GM12878 (cell line): ENCODE measurements around the gene SOHLH2. TPM values are rescaled to one million over a fixed set of nuclear protein-coding genes. Genes with fewer than 3 reads are reported as not detected.

Source experiments
- ATAC-seq: fragments of 200-7000 bp; cut with Tn5 transposase; 3 replicates; pipeline ENCODE4 v1.9.1; 2020; ENCODE audit warnings: mild to moderate bottlenecking, moderate library complexity
- BruUV-seq: library from RNA; stranded (reverse); fragments of 400-500 nt; replicated peaks from 2 replicates; lab custom pipeline; 2021; lab: Mats Ljungman, UMichigan
- CTCF ChIA-PET: fragments of 300-600 bp; sonication (Branson Sonifier 250); formaldehyde crosslinking; extraction: SDS; loops from one replicate; lab custom pipeline; 2021; ENCODE audit warnings: inconsistent platforms; lab: Yijun Ruan, JAX
- POLR2A ChIA-PET: fragments of 350-600 bp; formaldehyde crosslinking; extraction: SDS; loops from one replicate; lab custom pipeline; 2021; ENCODE audit warnings: inconsistent platforms; lab: Charles Lee
- RAD21 ChIA-PET: fragments of 300-600 bp; sonication (Branson Sonifier 250); formaldehyde crosslinking; loops from one replicate; lab custom pipeline; 2023; ENCODE audit warnings: antibody characterized with exemption; ENCODE audit not compliant: unreplicated experiment; lab: Charles Lee
- SMC1A ChIA-PET: fragments of 300-600 bp; sonication (Branson Sonifier 250); formaldehyde crosslinking; loops from one replicate; lab custom pipeline; 2023; ENCODE audit not compliant: unreplicated experiment, uncharacterized antibody; lab: Charles Lee
- DNase-seq: peaks from one replicate; pipeline ENCODE4 v3.0.0-alpha.2; 2011; ENCODE audit warnings: low read depth, low spot score
- FAIRE-seq: peaks from 3 replicates; lab custom pipeline; 2011; peaks lifted over from hg19 to GRCh38; lab: Jason Lieb, UNC
- H2AFZ ChIP-seq: 2 replicates; pipeline ENCODE4 v1.6.0; 2011; ENCODE audit warnings: low read depth, low read length, control low read depth; ENCODE audit not compliant: control insufficient read depth
- H3K27ac ChIP-seq: 2 replicates; pipeline ENCODE4 v1.5.1; 2011; ENCODE audit warnings: control low read depth; ENCODE audit not compliant: control insufficient read depth, insufficient read depth
- H3K27me3 ChIP-seq, 2 experiments: replicated peaks in 1 of 2; 2 replicates each; pipeline versions ENCODE4 v1.6.0 to v1.6.1; 2011; ENCODE audit warnings: low read length in 1 of 2; ENCODE audit not compliant: control insufficient read depth in 2 of 2, insufficient read depth in 2 of 2
- H3K36me3 ChIP-seq, 2 experiments: 2 replicates each; pipeline ENCODE4 v1.5.1; 2011; ENCODE audit warnings: low read length in 1 of 2; ENCODE audit not compliant: control insufficient read depth in 2 of 2, insufficient read depth in 2 of 2
- H3K4me1 ChIP-seq: 2 replicates; pipeline ENCODE4 v1.6.1; 2011; ENCODE audit warnings: mild to moderate bottlenecking, low read length, moderate library complexity, mixed read lengths; ENCODE audit not compliant: control insufficient read depth, insufficient read depth
- H3K4me2 ChIP-seq: 2 replicates; pipeline ENCODE4 v1.6.0; 2011; ENCODE audit warnings: control low read depth; ENCODE audit not compliant: control insufficient read depth, insufficient read depth
- H3K4me3 ChIP-seq: fragments of 200-600 bp; sonication (generic); 2 replicates; pipeline ENCODE4 v1.5.1; 2016
- H3K79me2 ChIP-seq: 2 replicates; pipeline ENCODE4 v1.6.0; 2011; ENCODE audit warnings: low read length; ENCODE audit not compliant: control insufficient read depth, insufficient read depth
- H3K9ac ChIP-seq: 2 replicates; pipeline ENCODE4 v1.8.0; 2011; ENCODE audit warnings: low read length, control low read depth, mixed read lengths; ENCODE audit not compliant: control insufficient read depth, insufficient read depth
- H3K9me3 ChIP-seq: replicated peaks from 3 replicates; pipeline ENCODE4 v1.5.1; 2011; ENCODE audit warnings: mild to moderate bottlenecking, low read length; ENCODE audit not compliant: control insufficient read depth, insufficient read depth
- H4K20me1 ChIP-seq: 2 replicates; pipeline ENCODE4 v1.6.0; 2011; ENCODE audit not compliant: control insufficient read depth, insufficient read depth
- CBFB ChIP-seq: IDR thresholded peaks from 2 replicates; pipeline ENCODE4 v1.6.1; 2016; ENCODE audit warnings: antibody characterized with exemption, low read depth
- CREM ChIP-seq: IDR thresholded peaks from 2 replicates; pipeline ENCODE4 v1.6.1; 2014; ENCODE audit warnings: antibody characterized with exemption, low read depth
- EP300 ChIP-seq, 2 experiments: fragments of 150-350 bp in 1 of 2; IDR thresholded peaks; 2 replicates each; pipeline ENCODE4 v1.6.1; 2011 to 2012; ENCODE audit warnings: low read depth in 2 of 2, low read length in 2 of 2, borderline replicate concordance in 1 of 2, improper control_type of control experiment in 1 of 2, inconsistent platforms in 1 of 2; ENCODE audit not compliant: control insufficient read depth in 1 of 2
- JUNB ChIP-seq: IDR thresholded peaks from 2 replicates; pipeline ENCODE4 v1.6.1; 2016; ENCODE audit warnings: antibody characterized with exemption, mild to moderate bottlenecking
- MEF2A ChIP-seq: IDR thresholded peaks from 2 replicates; pipeline ENCODE4 v1.6.1; 2011; ENCODE audit warnings: low read depth, mild to moderate bottlenecking, low read length, moderate library complexity; ENCODE audit not compliant: insufficient read depth
- MYB ChIP-seq: fragments of 150-350 bp; IDR thresholded peaks from 2 replicates; pipeline ENCODE4 v1.6.1; 2014; ENCODE audit warnings: mild to moderate bottlenecking, low read depth, low read length, borderline replicate concordance
- NFYB ChIP-seq: IDR thresholded peaks from 2 replicates; pipeline ENCODE4 v1.6.1; 2011; ENCODE audit warnings: low read depth, mild to moderate bottlenecking, low read length, improper control_type of control experiment, moderate library complexity; ENCODE audit not compliant: insufficient read depth
- STAT3 ChIP-seq: IDR thresholded peaks from 2 replicates; pipeline ENCODE4 v1.6.1; 2011; ENCODE audit warnings: low read depth, low read length, improper control_type of control experiment
- SUZ12 ChIP-seq: fragments of 200-600 bp; sonication (generic); IDR thresholded peaks from one replicate; pipeline ENCODE4 v1.6.1; 2018; ENCODE audit warnings: antibody characterized with exemption, mild to moderate bottlenecking; ENCODE audit not compliant: unreplicated experiment
- ZZZ3 ChIP-seq: IDR thresholded peaks from 2 replicates; pipeline ENCODE4 v1.6.1; 2011; ENCODE audit warnings: low read depth; ENCODE audit not compliant: control insufficient read depth, insufficient read length
- WGBS: methylation state at CpG from one replicate; pipeline ENCODE4 v1.1.6; 2016; ENCODE audit warnings: low lambda C conversion rate; ENCODE audit not compliant: insufficient replicate concordance, insufficient coverage; ENCODE audit errors: missing lambda C conversion rate; 5-methylcytosine and 5-hydroxymethylcytosine counted together
- in situ Hi-C: fragments of 300-500 bp; cut with MboI; formaldehyde crosslinking; loops from 9 replicates; pipeline ENCODE4 v1.14.3; 2018; ENCODE audit warnings: mixed read lengths
- intact Hi-C: fragments of 100-400 bp; cut with micrococcal nuclease; formaldehyde crosslinking; loops from one replicate; pipeline ENCODE4 v1.14.2; 2022; ENCODE audit not compliant: unreplicated experiment
- polyA plus RNA-seq, 11 experiments: library from polyadenylated mRNA; depleted of rRNA in 4 of 11; unstranded in 6 of 11; stranded (reverse) in 5 of 11; fragments of >200 nt; fragmentation: Nextera tagmentation in 4 of 11; fragmentation: Illumina TruSeq in 1 of 11; extraction: Ambion mirVana in 4 of 11; extraction: Trizol in 1 of 11; gene quantifications; 1 replicate in 1 of 11; 2 replicates in 10 of 11; pipeline versions ENCODE4 v1.2.1 to v1.2.3, GENCODE V29; 2011 to 2016; ENCODE audit warnings: inconsistent platforms in 2 of 11, missing spikeins in 2 of 11, low read depth in 1 of 11
- total RNA-seq, 4 experiments: library from RNA; depleted of rRNA in 3 of 4; stranded (reverse); fragments of >200 nt in 3 of 4; fragmentation: Illumina TruSeq in 1 of 4; extraction: Trizol in 1 of 4; gene quantifications; 2 replicates each; pipeline versions ENCODE4 v1.2.1 to v1.2.3, GENCODE V29; 2013 to 2021
- TF ChIP-seq, protein P1 (sequence below): fragments of 150-350 bp; IDR thresholded peaks from 2 replicates; pipeline ENCODE4 v1.6.1; 2014; ENCODE audit warnings: mild to moderate bottlenecking, low read depth, low read length
- TF ChIP-seq, protein P2 (sequence below): fragments of 450-650 bp; IDR thresholded peaks from 2 replicates; pipeline ENCODE4 v1.6.1; 2014; ENCODE audit warnings: mild to moderate bottlenecking
- TF ChIP-seq, protein P3 (sequence below): IDR thresholded peaks from 2 replicates; pipeline ENCODE4 v1.6.1; 2011; ENCODE audit warnings: low read depth, low read length, improper control_type of control experiment, borderline replicate concordance
- TF ChIP-seq, protein P4 (sequence below): fragments of 150-350 bp; IDR thresholded peaks from 2 replicates; pipeline ENCODE4 v1.6.1; 2016; ENCODE audit warnings: low read depth, low read length
- TF ChIP-seq, protein P5 (sequence below): fragments of 450-650 bp; IDR thresholded peaks from 2 replicates; pipeline ENCODE4 v1.6.1; 2018; ENCODE audit warnings: borderline replicate concordance, mild to moderate bottlenecking; ENCODE audit not compliant: partially characterized antibody

The SOHLH2 gene
- total and polyA plus RNA-seq, 10 of the 15 experiments (the other 5 are each of a cell fraction or from before 2014, with no cell fraction given) = 2.4 TPM; not detected in 9

DNA sequence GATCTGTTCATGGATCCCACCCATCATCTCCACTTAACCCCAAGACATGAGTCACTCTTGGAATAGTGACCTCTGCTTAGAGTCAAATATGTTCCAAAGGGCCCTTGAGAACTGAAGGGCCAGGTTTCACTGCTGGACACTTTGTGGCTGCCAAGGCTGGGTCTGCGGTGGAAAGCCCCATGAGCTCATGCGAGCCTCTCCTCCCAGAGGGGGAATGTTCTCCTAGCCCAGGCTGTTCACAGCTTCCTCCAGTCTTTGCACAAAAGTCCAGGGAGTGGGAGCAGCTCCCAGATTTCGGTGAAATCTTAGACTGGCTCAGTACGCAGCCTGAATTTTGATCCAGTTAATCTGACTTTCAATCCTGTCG is 82.4 kb downstream of the SOHLH2 start:
- POLR2A ChIA-PET = no interaction called here
- TF ChIP-seq JUNB (no peak), NFYB (no peak), STAT3 (no peak), CREM (no peak), MYB (no peak), EP300 (IDR thresholded peaks at IDR 0.05; ENCODE audit: borderline replicate concordance in 1 of 2, control insufficient read depth in 1 of 2, low read depth in 2 of 2, low read length in 2 of 2) (no peak), ZZZ3 (no peak), CBFB (no peak), MEF2A (no peak), SUZ12 (no peak)
- TF ChIP-seq, protein P1, sequence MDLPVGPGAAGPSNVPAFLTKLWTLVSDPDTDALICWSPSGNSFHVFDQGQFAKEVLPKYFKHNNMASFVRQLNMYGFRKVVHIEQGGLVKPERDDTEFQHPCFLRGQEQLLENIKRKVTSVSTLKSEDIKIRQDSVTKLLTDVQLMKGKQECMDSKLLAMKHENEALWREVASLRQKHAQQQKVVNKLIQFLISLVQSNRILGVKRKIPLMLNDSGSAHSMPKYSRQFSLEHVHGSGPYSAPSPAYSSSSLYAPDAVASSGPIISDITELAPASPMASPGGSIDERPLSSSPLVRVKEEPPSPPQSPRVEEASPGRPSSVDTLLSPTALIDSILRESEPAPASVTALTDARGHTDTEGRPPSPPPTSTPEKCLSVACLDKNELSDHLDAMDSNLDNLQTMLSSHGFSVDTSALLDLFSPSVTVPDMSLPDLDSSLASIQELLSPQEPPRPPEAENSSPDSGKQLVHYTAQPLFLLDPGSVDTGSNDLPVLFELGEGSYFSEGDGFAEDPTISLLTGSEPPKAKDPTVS = no peak
- TF ChIP-seq, protein P2, sequence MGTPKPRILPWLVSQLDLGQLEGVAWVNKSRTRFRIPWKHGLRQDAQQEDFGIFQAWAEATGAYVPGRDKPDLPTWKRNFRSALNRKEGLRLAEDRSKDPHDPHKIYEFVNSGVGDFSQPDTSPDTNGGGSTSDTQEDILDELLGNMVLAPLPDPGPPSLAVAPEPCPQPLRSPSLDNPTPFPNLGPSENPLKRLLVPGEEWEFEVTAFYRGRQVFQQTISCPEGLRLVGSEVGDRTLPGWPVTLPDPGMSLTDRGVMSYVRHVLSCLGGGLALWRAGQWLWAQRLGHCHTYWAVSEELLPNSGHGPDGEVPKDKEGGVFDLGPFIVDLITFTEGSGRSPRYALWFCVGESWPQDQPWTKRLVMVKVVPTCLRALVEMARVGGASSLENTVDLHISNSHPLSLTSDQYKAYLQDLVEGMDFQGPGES = no peak
- TF ChIP-seq, protein P3, sequence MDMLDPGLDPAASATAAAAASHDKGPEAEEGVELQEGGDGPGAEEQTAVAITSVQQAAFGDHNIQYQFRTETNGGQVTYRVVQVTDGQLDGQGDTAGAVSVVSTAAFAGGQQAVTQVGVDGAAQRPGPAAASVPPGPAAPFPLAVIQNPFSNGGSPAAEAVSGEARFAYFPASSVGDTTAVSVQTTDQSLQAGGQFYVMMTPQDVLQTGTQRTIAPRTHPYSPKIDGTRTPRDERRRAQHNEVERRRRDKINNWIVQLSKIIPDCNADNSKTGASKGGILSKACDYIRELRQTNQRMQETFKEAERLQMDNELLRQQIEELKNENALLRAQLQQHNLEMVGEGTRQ = no peak
- TF ChIP-seq, protein P4, sequence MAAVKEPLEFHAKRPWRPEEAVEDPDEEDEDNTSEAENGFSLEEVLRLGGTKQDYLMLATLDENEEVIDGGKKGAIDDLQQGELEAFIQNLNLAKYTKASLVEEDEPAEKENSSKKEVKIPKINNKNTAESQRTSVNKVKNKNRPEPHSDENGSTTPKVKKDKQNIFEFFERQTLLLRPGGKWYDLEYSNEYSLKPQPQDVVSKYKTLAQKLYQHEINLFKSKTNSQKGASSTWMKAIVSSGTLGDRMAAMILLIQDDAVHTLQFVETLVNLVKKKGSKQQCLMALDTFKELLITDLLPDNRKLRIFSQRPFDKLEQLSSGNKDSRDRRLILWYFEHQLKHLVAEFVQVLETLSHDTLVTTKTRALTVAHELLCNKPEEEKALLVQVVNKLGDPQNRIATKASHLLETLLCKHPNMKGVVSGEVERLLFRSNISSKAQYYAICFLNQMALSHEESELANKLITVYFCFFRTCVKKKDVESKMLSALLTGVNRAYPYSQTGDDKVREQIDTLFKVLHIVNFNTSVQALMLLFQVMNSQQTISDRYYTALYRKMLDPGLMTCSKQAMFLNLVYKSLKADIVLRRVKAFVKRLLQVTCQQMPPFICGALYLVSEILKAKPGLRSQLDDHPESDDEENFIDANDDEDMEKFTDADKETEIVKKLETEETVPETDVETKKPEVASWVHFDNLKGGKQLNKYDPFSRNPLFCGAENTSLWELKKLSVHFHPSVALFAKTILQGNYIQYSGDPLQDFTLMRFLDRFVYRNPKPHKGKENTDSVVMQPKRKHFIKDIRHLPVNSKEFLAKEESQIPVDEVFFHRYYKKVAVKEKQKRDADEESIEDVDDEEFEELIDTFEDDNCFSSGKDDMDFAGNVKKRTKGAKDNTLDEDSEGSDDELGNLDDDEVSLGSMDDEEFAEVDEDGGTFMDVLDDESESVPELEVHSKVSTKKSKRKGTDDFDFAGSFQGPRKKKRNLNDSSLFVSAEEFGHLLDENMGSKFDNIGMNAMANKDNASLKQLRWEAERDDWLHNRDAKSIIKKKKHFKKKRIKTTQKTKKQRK = no peak
- TF ChIP-seq, protein P5, sequence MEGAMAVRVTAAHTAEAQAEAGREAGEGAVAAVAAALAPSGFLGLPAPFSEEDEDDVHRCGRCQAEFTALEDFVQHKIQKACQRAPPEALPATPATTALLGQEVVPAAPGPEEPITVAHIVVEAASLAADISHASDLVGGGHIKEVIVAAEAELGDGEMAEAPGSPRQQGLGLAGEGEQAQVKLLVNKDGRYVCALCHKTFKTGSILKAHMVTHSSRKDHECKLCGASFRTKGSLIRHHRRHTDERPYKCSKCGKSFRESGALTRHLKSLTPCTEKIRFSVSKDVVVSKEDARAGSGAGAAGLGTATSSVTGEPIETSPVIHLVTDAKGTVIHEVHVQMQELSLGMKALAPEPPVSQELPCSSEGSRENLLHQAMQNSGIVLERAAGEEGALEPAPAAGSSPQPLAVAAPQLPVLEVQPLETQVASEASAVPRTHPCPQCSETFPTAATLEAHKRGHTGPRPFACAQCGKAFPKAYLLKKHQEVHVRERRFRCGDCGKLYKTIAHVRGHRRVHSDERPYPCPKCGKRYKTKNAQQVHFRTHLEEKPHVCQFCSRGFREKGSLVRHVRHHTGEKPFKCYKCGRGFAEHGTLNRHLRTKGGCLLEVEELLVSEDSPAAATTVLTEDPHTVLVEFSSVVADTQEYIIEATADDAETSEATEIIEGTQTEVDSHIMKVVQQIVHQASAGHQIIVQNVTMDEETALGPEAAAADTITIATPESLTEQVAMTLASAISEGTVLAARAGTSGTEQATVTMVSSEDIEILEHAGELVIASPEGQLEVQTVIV = no peak

More for the DNA sequence above, 82.4 kb downstream of the SOHLH2 start:
- Histone ChIP-seq H3K36me3 (no peaks in the 10 kb centered on the region), H3K27ac (no peak overlapping the region), H3K9ac (no peak overlapping the region), H4K20me1 (no peaks in the 10 kb centered on the region), H3K9me3 (no peaks in the 10 kb centered on the region), H3K4me3 (no peak overlapping the region), H2AFZ (no peak overlapping the region), H3K27me3 (peaks cover 3% of the 10 kb centered on the region in 2 experiments; a peak in 2 of 4 replicates), H3K4me2 (no peak overlapping the region), H3K4me1 (no peaks in the 10 kb centered on the region), H3K79me2 (no peaks in the 10 kb centered on the region)
- WGBS = 22% methylated on average over 5 of the region's 5 CpGs
- FAIRE-seq (no peak), ATAC-seq (no peak), DNase-seq (no peak)
- in situ Hi-C loops = no loop called here
- no TSS peak for BruUV-seq
- RAD21 ChIA-PET = no interaction called here
- SMC1A ChIA-PET = no interaction called here
- CTCF ChIA-PET = no interaction called here
- intact Hi-C loops = no loop called here
